ENCODE data around the gene XYLT2. TPM values are rescaled to one million over a fixed set of nuclear protein-coding genes. Genes with fewer than 3 reads are reported as not detected.

Gene XYLT2
- total and polyA plus RNA-seq, 2 donors (not counting 3 experiments of a cell fraction or from before 2014, with no cell fraction given) = 19.1 to 26.6 TPM

- H3K36me3 ChIP-seq (ENCODE audit: control insufficient read depth in 2 of 2, extremely low read depth in 1 of 2, insufficient read depth in 2 of 2, low read length in 2 of 2) = no peaks in the 10 kb centered on the region
- peaks cover 28% of the 10 kb centered on the region for H3K4me1 ChIP-seq (ENCODE audit: control insufficient read depth, extremely low read depth, insufficient read depth, low read length)
- peak; percentile 26 for FAIRE-seq
- peaks cover 14% of the 10 kb centered on the region for H3K79me2 ChIP-seq (ENCODE audit: control insufficient read depth, insufficient read depth, low read length)
- no peaks in the 10 kb centered on the region for H3K9me3 ChIP-seq (replicated peaks; ENCODE audit: control insufficient read depth, insufficient read depth, low read length)
- no TSS peak for BruUV-seq (replicated peaks)
- H3K4me2 ChIP-seq (ENCODE audit: insufficient read depth, low read length) = no peak overlapping the region
- ChIA-PET CTCF (interaction anchor here (4.9 kb wide), 1 partner anchor 17 kb away, joined by 24 read pairs; no protein-coding TSS in a partner anchor), POLR2A (no interaction called here)
- no peak for TF ChIP-seq JUN (IDR thresholded peaks at IDR 0.05; ENCODE audit: borderline replicate concordance, insufficient read depth, insufficient read length, low read depth)
- TF ChIP-seq EZH2 (IDR thresholded peaks at IDR 0.05; ENCODE audit: borderline replicate concordance, low read depth, low read length, severe bottlenecking) = peak; percentile 4
- no peak for TF ChIP-seq GATA2 (IDR thresholded peaks at IDR 0.05; ENCODE audit: insufficient read depth, insufficient read length, low read depth, low read length)
- H3K27me3 ChIP-seq (ENCODE audit: control insufficient read depth in 2 of 2, insufficient read depth in 2 of 2, low read length in 2 of 2) = peaks cover 4 to 11% of the 10 kb centered on the region in 2 experiments
- H3K4me3 ChIP-seq (replicated peaks in 1 of 3; ENCODE audit: insufficient read depth in 1 of 3, low read depth in 1 of 3, low read length in 3 of 3) = no peak overlapping the region
- no peaks in the 10 kb centered on the region for H4K20me1 ChIP-seq (replicated peaks; ENCODE audit: control insufficient read depth, extremely low read depth, insufficient read depth, low read length)
- H3K9me1 ChIP-seq (replicated peaks; ENCODE audit: control insufficient read depth, extremely low read depth, insufficient read depth, low read length) = no peaks in the 10 kb centered on the region
- H2AFZ ChIP-seq (ENCODE audit: low read depth, low read length) = no peak overlapping the region
- no peak overlapping the region for H3K9ac ChIP-seq (replicated peaks; ENCODE audit: extremely low read depth, insufficient read depth, low read length)
- intact Hi-C loops (cut with micrococcal nuclease) = no loop called here
- no peak overlapping the region for H3K27ac ChIP-seq (ENCODE audit: insufficient read depth, low read depth, low read length)
- DNase-seq (ENCODE audit: low read depth, low spot score) = no peak
- dilution Hi-C loops (cut with MboI; ENCODE audit: extremely low pct_ligation_motif_present, low sequenced_read_pairs) = no loop called here
Observed at GRCh38 chr17:50344731-50345365, 1.1 kb upstream of the XYLT2 start.

GRCh38 chr17:50346313-50347116 lies 589 bp downstream of the XYLT2 start:
- TF ChIP-seq FOS (IDR thresholded peaks at IDR 0.05; ENCODE audit: borderline replicate concordance, insufficient read depth, low read length) = no peak
- no peak for TF ChIP-seq GATA2 (IDR thresholded peaks at IDR 0.05; ENCODE audit: insufficient read depth, insufficient read length, low read depth, low read length)
- TF ChIP-seq CTCF (IDR thresholded peaks at IDR 0.05; ENCODE audit: extremely low read depth in 1 of 2, insufficient read depth in 1 of 2, low read depth in 1 of 2, low read length in 2 of 2) = no peak
- TF ChIP-seq JUN (IDR thresholded peaks at IDR 0.05; ENCODE audit: borderline replicate concordance, insufficient read depth, insufficient read length, low read depth) = no peak
- no TSS peak for BruUV-seq (replicated peaks)
- peak overlapping the region; percentile 74 for H3K9ac ChIP-seq (replicated peaks; ENCODE audit: extremely low read depth, insufficient read depth, low read length)
- peaks cover 14% of the 10 kb centered on the region for H3K79me2 ChIP-seq (ENCODE audit: control insufficient read depth, insufficient read depth, low read length)
- H3K9me1 ChIP-seq (replicated peaks; ENCODE audit: control insufficient read depth, extremely low read depth, insufficient read depth, low read length) = no peaks in the 10 kb centered on the region
- no peaks in the 10 kb centered on the region for H3K36me3 ChIP-seq (ENCODE audit: control insufficient read depth in 2 of 2, extremely low read depth in 1 of 2, insufficient read depth in 2 of 2, low read length in 2 of 2)
- peaks cover 0 to 7% of the 10 kb centered on the region in 2 experiments for H3K27me3 ChIP-seq (ENCODE audit: control insufficient read depth in 2 of 2, insufficient read depth in 2 of 2, low read length in 2 of 2)
- H3K4me1 ChIP-seq (ENCODE audit: control insufficient read depth, extremely low read depth, insufficient read depth, low read length) = peaks cover 28% of the 10 kb centered on the region
- DNase-seq (ENCODE audit: low read depth, low spot score) = peak; percentile 29
- CTCF ChIA-PET = interaction anchor here (0.6 to 4.9 kb wide), 5 partner anchors 16 to 206 kb away, joined by 3 to 24 read pairs (median 3); partner anchors contain the start of gene COL1A1
- peak overlapping the region; percentile 90 for H2AFZ ChIP-seq (ENCODE audit: low read depth, low read length)
- POLR2A ChIA-PET = no interaction called here
- H4K20me1 ChIP-seq (replicated peaks; ENCODE audit: control insufficient read depth, extremely low read depth, insufficient read depth, low read length) = no peaks in the 10 kb centered on the region
- H3K27ac ChIP-seq (ENCODE audit: insufficient read depth, low read depth, low read length) = peak overlapping the region; percentile 11
- dilution Hi-C loops (cut with MboI; ENCODE audit: extremely low pct_ligation_motif_present, low sequenced_read_pairs) (no loop called here), intact Hi-C loops (cut with micrococcal nuclease) (no loop called here)
- peak overlapping the region; percentile 93 for H3K4me2 ChIP-seq (ENCODE audit: insufficient read depth, low read length)
- no peaks in the 10 kb centered on the region for H3K9me3 ChIP-seq (replicated peaks; ENCODE audit: control insufficient read depth, insufficient read depth, low read length)
- FAIRE-seq = peak; percentile 15
- H3K4me3 ChIP-seq (replicated peaks in 1 of 3; ENCODE audit: insufficient read depth in 1 of 3, low read depth in 1 of 3, low read length in 3 of 3) = peak overlapping the region; percentile 80 to 90 (median 84)
